DND-41 (cell line): ENCODE results near the gene NKD1.

Experiments used
- ATAC-seq: fragments of 200-7000 bp; cut with Tn5 transposase; 3 replicates; pipeline ENCODE4 v1.9.1; 2021; ENCODE audit warnings: low read depth; ENCODE audit not compliant: insufficient read depth
- DNase-seq: peaks from one replicate; pipeline ENCODE4 v3.0.0-alpha.2; 2020
- H2AFZ ChIP-seq: 2 replicates; pipeline ENCODE4 v1.6.0; 2012; ENCODE audit warnings: low read depth, low read length
- H3K27ac ChIP-seq: 2 replicates; pipeline ENCODE4 v1.5.1; 2012; ENCODE audit warnings: low read length, inconsistent platforms
- H3K27me3 ChIP-seq: fragments of 200-600 bp; sonication (generic); 2 replicates; pipeline ENCODE4 v1.6.0; 2012; ENCODE audit warnings: low read length, mild to moderate bottlenecking, inconsistent platforms; ENCODE audit not compliant: insufficient read depth, poor library complexity
- H3K36me3 ChIP-seq: 2 replicates; pipeline ENCODE4 v1.5.1; 2012; ENCODE audit warnings: low read length, inconsistent platforms; ENCODE audit not compliant: insufficient read depth
- H3K4me1 ChIP-seq: 2 replicates; pipeline ENCODE4 v1.5.1; 2012; ENCODE audit warnings: mild to moderate bottlenecking, low read length; ENCODE audit not compliant: insufficient read depth
- H3K4me2 ChIP-seq: 2 replicates; pipeline ENCODE4 v1.6.0; 2012; ENCODE audit warnings: mild to moderate bottlenecking, moderate library complexity, low read length, inconsistent platforms; ENCODE audit not compliant: insufficient read depth
- H3K4me3 ChIP-seq, 2 experiments: fragments of 200-600 bp in 1 of 2; shearing (Covaris generic) in 1 of 2; 2 replicates each; pipeline ENCODE4 v1.5.1; 2012 to 2016; ENCODE audit warnings: inconsistent platforms in 2 of 2, low read length in 2 of 2, mild to moderate bottlenecking in 2 of 2, low read depth in 1 of 2, moderate library complexity in 1 of 2
- H3K79me2 ChIP-seq: 2 replicates; pipeline ENCODE4 v1.6.0; 2012; ENCODE audit warnings: low read length, inconsistent platforms; ENCODE audit not compliant: insufficient read depth
- H3K9ac ChIP-seq: 2 replicates; pipeline ENCODE4 v1.6.0; 2012; ENCODE audit warnings: low read depth, mild to moderate bottlenecking, inconsistent platforms, low read length, moderate library complexity
- H3K9me3 ChIP-seq: 2 replicates; pipeline ENCODE4 v1.5.1; 2012; ENCODE audit warnings: low read length, moderate library complexity, mild to moderate bottlenecking, inconsistent platforms; ENCODE audit not compliant: insufficient read depth, severe bottlenecking
- H4K20me1 ChIP-seq: 2 replicates; pipeline ENCODE4 v1.6.0; 2012; ENCODE audit warnings: low read length; ENCODE audit not compliant: insufficient read depth
- CTCF ChIP-seq: IDR thresholded peaks from 2 replicates; pipeline ENCODE4 v1.5.1; 2012; ENCODE audit warnings: borderline replicate concordance, low read length, moderate library complexity, mild to moderate bottlenecking; ENCODE audit not compliant: poor library complexity, severe bottlenecking; ENCODE audit errors: extremely low read depth
- EZH2 ChIP-seq: IDR thresholded peaks from 3 replicates; pipeline ENCODE4 v1.6.1; 2012; ENCODE audit warnings: borderline replicate concordance, low read depth, mild to moderate bottlenecking, moderate library complexity, low read length, inconsistent platforms; ENCODE audit not compliant: severe bottlenecking

The NKD1 gene

GRCh38 chr16:50640391-50640790, 92.2 kb downstream of the NKD1 start:
- ATAC-seq = no peak
- no peak for TF ChIP-seq CTCF
- no peak for TF ChIP-seq EZH2
- DNase-seq = no peak
- Histone ChIP-seq H3K9me3 (no peaks in the 10 kb centered on the region), H3K27me3 (peaks cover 44% of the 10 kb centered on the region), H3K9ac (no peak overlapping the region), H3K79me2 (no peaks in the 10 kb centered on the region), H3K4me1 (no peaks in the 10 kb centered on the region), H3K4me3 (no peak overlapping the region), H3K36me3 (no peaks in the 10 kb centered on the region), H4K20me1 (peaks cover 4% of the 10 kb centered on the region; the same call in 1 of the 2 replicates), H2AFZ (no peak overlapping the region), H3K27ac (no peak overlapping the region), H3K4me2 (no peak overlapping the region)

GRCh38 chr16:50640919-50641817, 93.0 kb downstream of the NKD1 start:
- Histone ChIP-seq H3K27ac (no peak overlapping the region), H3K4me2 (no peak overlapping the region), H3K4me3 (no peak overlapping the region), H3K27me3 (peaks cover 44% of the 10 kb centered on the region), H3K4me1 (no peaks in the 10 kb centered on the region), H4K20me1 (peaks cover 4% of the 10 kb centered on the region; the same call in 1 of the 2 replicates), H3K36me3 (no peaks in the 10 kb centered on the region), H2AFZ (no peak overlapping the region), H3K9me3 (no peaks in the 10 kb centered on the region), H3K9ac (no peak overlapping the region), H3K79me2 (no peaks in the 10 kb centered on the region)
- ATAC-seq (no peak), DNase-seq (no peak)
- TF ChIP-seq CTCF (no peak), EZH2 (no peak)

GRCh38 chr16:50641818-50642187, 93.6 kb downstream of the NKD1 start:
- no peak overlapping the region for H3K4me2 ChIP-seq
- no peak overlapping the region for H3K9ac ChIP-seq
- peaks cover 44% of the 10 kb centered on the region for H3K27me3 ChIP-seq
- no peak overlapping the region for H2AFZ ChIP-seq
- no peak overlapping the region for H3K27ac ChIP-seq
- H3K4me3 ChIP-seq = no peak overlapping the region
- H3K79me2 ChIP-seq = no peaks in the 10 kb centered on the region
- no peaks in the 10 kb centered on the region for H3K9me3 ChIP-seq
- H3K36me3 ChIP-seq = no peaks in the 10 kb centered on the region
- TF ChIP-seq EZH2 (no peak), CTCF (no peak)
- no peaks in the 10 kb centered on the region for H3K4me1 ChIP-seq
- ATAC-seq (no peak), DNase-seq (no peak)
- H4K20me1 ChIP-seq = peaks cover 4% of the 10 kb centered on the region; the same call in 1 of the 2 replicates
